ENCODE data around the gene IL27RA. TPM values are rescaled to one million over a fixed set of nuclear protein-coding genes. Genes with fewer than 3 reads are reported as not detected.

Gene IL27RA
- total RNA-seq, 1 donor from 2014 or later = 5.3 TPM

DNA sequence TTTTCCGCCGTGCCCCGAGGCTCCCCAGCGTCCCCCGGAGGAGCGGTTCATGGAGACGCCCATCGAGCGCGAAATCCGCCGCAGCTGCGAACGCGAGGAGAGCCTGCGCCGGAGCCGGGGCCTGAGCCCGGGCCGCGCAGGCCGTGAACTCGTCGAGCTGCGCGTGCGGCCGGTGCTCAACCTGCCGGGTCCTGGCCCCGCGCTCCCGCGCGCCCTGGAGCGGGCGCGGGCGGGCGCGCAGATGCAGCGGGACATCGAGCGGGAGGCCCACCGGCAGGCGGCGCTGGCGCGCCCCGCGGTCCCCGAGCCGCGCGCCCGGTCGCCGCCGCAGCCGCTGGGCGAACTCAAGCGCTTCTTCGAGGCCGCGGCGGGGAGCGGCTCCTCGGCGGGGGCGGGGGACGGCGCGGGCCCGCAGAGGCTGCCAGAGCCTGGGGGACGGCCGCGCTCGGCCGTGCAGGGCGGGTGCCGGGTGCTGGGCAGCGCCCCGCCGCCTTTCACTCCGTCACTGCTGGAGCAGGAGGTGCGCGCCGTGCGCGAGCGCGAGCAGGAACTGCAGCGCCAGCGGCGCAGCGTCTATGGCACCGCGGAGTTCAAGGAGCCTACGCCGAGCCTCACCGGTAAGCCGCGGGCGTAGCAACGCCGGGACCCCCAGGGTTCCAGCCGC is 41.8 kb downstream of the IL27RA start:
- ATAC-seq (ENCODE audit: poor library complexity) (peak; percentile 38), DNase-seq (peak; percentile 87)
- intact Hi-C loops (cut with DNase I) = loop anchor here (5.0 to 10.0 kb wide), 2 partner anchors 61 to 191 kb away; partner anchors contain the start of gene ASF1B

DNA sequence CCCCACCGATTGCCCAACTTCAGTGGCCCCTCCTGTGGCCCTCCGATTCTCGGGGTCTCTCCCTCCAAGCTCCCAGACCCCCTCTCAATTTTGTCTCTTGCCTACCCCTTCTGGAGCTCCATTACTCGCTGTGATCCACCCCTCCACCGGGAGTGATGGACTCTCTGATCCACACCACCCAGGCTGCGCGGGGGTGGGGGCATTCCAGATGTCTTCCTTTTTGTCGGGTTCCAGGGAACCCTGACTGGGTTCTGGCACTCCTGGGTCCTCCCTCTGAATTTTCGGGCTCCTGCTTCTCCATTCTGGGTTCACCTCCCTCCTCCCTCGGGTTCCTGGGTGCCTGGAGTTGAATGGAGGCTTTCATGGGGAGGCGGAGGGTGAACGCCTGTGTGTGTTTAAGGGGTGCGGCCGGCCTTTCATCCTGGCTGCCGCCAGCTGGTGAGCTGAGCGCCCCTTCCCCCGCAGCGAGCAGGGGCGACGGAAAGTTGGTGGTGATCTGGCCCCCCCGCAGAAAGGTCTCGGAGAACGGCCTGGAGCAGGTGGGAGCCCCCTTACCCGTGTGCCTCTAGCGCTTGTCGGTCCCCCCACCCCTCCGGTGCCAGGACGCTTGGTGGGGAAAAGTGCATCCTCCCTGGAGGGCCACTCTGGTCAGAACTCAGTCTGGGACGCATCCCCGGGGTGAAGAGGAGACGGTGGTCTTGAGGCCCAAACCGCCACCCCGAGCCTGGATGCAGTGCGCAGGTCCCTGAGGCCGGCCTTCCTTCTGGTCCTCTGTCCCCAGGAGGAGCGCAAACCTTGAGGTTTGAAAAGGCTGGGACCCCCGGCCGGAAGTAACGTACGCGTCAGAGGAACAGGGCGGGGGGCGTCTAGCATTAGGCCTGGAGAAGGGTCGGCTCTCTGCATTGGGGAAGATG is 42.6 kb downstream of the IL27RA start:
- intact Hi-C loops (cut with DNase I) = loop anchor here (5.0 to 10.0 kb wide), 2 partner anchors 61 to 192 kb away; partner anchors contain the start of gene ASF1B
- DNase-seq = peak; percentile 50

DNA sequence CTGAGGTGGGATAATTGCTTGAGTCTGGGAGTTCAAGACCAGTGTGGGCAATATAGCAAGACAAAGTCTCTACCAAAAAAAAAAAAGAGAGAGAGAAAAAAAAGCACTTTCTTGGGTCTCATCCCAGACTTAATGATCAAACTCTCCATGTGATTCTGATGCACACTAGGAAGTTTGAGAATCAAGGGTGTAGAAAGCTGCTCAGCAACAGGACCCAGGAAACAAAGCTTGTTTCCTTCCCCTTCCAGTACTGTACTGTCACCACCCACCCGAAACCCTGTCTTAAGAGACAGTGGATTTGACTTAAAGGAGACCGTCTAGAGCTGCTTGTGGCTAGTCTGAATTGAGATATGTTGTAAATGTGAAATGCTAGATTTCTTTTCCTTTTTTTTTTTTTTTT is 46.8 kb downstream of the IL27RA start:
- ATAC-seq (ENCODE audit: poor library complexity) (no peak), DNase-seq (no peak)
- intact Hi-C loops (cut with DNase I) = loop anchor here (10.0 kb wide), 1 partner anchor 56 kb away; the partner anchor contains the start of gene ASF1B

More for the DNA sequence above, 42.6 kb downstream of the IL27RA start:
- ATAC-seq (ENCODE audit: poor library complexity) = peak; percentile 3

DNA sequence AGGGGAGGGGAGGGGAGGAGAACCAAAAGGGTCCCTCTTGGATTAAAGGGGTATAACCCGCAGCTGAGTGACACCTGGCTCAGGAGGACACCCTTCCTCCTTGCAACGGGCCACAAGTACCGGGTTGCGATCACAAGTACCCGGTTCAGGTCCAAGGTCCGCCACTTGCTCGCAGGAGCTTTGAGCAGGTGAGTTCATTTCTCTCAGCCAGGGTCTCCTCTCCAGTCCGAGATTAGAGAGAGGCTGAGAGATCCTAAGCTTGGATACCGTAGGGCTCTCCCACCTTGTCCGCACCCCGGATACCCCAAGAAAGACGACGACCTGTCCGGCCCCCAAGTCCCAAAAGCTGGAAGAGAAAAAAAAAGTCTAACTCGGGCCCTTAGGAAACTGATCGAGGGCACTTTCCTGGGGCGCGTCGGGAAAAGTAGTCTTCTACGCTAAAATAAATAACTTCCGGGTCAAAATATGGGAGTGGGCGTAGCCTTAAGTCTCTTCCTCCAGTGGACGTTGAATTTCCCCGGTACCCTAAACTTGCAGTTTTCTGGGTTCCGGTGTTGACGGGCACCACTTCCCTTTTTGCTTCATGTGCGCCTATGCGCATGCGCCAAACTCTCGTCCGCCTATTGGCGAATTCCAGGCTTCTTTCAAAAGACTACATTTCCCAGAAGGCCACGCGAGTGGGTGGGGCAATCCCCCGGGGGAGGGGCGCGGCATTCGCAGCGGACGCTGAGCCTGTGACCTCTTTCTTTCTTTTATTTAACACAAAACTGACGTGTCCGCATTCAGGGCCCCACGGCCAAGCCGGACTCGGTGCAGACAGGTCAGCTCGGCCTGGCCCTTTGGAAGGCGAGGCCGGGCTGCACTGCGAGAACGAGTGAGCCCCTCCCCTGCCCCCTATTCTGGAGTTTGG is 49.6 kb downstream of the IL27RA start:
- peak; percentile 99 for DNase-seq
- intact Hi-C loops (cut with DNase I) = no loop called here
- peak; percentile 95 for ATAC-seq (ENCODE audit: poor library complexity)

DNA sequence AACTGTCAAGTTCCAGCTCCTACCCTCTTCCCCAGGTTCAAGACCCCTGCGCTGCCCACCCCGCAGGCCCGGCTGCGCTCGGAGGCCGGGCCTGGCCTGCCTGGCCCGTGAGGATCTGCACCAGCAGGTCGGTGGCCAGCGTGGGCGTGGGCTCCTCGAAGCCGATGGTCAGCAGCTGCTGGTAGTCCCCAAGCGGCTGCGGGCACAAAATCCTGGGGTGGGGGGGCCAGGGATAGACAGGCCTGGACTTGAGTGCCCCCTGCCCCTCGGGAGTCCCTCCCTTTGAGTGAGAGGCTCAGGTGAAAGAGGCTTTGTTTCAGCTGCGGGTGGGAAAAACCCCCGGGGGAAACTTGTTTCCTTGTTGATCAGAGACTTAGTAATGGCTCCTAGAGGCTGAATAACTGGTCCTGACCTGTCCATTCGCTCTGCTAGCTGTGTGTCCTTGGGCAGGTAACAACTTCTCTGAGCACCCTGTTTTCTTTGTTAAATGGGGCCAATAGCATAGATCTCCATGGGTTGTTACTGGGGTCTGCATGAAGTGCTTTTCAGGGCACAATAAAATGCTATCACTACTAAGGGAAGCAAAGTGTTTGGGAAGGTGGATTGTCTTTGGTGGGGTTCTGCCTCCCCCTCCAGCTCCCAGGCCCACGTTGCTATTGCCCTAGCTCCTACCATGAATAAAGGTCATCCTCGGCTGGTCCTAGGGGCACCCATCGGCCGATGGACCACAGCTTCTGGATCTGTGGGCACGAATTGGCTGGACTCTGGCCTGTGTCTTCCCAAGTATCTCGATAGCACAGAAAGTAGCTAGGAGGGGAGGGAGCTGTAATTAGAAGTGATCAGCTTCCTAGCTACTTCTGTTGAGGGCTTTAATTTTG is 50.5 kb downstream of the IL27RA start:
- no peak for DNase-seq
- intact Hi-C loops (cut with DNase I) = no loop called here
- ATAC-seq (ENCODE audit: poor library complexity) = no peak

DNA sequence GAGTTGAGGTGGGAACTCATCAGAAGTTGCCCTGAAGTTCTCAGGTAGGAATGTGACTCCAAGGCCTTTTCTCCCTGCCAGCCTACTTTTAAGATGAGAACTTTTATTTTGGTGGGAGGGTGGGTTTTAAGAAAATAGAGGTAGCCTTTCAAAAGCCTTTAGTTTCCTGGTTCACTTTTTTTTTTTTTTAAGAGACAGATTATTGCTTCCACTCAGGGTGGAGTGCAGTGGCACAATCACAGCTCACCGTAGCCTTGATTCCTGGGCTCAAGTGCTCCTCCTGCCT is 51.1 kb downstream of the IL27RA start:
- no peak for ATAC-seq (ENCODE audit: poor library complexity)
- intact Hi-C loops (cut with DNase I) = no loop called here
- DNase-seq = no peak

DNA sequence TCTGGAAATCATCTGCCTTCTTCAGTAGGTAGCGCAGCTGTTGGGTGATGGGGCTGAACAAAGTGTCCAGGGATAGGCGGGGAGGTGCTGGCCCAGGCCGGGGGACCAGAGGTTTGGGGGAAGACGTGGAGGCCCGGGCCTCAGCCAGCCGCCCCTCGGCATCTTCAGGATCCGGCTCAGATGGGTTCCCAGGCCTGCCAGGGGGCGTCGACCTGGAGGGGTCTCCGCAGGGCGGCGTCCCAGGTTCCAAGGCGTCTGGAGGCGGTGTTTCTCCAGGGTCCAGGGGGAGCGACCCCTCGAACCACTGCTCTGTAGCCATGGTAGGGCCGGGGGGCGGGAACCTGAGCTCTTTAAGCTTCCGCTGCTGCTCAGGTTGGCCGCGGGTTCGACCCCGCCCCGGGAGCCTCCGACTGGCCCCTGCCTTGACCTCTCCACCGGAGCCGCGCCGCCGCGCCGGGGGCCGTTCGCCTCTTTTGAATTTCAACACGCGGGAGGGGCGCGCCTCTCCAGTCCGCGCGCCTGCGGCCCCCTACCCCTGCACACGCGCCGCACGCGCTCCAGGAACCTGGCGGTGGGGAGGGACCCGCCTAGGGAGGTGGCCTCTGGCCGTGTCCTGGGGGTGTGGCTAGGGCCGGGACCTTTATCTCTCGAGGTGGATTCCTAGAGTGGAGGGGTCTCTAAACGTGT is 53.9 kb downstream of the IL27RA start, which contains the start of gene C19orf67:
C19orf67 (minus strand) TSS at position 475 of the 687 bp plus-strand sequence; CDS start at position 319, 156 bp downstream.
- intact Hi-C loops (cut with DNase I) = no loop called here
- DNase-seq (no peak), ATAC-seq (ENCODE audit: poor library complexity) (no peak)

DNA sequence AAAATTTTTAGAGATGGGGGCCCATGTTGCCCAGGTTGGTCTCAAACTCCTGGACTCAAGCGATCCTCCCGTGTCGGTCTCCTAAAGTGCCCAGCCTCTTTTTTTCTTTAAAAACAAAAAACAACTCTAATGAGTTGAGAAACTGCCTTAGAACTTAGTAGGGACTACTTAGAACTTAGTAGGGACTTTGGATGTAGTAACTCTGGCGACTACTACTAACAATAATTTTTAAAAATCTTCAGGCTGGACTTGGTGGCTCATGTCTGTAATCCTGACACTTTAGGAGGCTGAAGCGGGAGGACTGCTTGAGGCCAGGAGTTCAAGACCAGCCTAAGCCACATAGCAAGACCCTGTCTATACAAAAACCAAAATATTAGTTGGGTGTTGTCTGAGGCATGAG is 54.5 kb downstream of the IL27RA start:
- DNase-seq (no peak), ATAC-seq (ENCODE audit: poor library complexity) (no peak)
- intact Hi-C loops (cut with DNase I) = no loop called here

DNA sequence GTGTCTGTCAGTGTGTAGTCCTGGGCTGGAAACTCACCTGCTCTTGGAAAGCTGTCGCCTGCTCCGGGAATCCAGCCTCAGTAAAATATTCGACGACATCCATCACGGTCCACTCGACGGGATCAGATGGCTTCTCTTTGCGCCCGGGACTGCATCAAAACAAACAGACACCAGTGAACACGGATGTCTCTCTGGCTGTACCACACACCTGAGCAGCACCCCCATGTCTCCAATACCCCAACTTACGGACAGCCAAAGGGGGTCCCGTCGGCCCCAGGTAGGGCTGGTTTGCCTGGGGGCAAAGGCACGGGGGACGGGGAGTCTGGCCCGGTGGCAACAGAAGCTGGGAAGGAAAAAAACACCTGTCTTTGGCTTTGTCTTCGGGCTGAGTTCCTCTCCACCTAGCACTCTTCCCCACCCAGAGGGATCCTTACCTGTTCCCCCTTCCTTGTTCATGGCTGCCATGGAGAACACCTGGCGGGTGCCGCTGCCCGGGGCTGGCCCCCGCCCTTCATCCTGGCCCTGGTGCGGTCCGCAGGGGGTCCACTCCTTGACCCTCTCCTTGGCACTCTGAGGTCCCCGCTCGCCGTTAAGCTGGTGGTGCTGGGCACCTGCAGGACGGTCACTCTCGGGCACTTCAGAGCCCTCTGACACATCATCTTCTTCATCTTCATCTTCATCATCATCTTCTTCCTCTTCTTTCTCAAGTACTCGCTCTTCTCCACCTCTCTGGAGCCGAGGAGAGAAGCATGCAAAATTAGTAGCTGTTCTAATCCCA is 57.3 kb downstream of the IL27RA start:
- ATAC-seq (ENCODE audit: poor library complexity) (no peak), DNase-seq (no peak)
- intact Hi-C loops (cut with DNase I) = no loop called here

DNA sequence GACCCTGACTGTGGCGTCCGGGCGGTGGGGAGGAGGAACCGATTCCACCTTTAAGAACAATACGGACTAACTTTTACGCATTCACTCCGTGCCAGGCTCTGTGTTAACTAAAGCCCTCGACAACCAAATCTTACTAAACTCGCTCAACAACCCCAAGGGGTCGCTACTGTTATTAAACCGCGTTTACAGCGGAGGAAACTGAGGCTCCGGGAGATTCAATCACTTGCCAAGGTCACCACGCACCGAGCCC is 57.8 kb downstream of the IL27RA start:
- ATAC-seq (ENCODE audit: poor library complexity) (no peak), DNase-seq (no peak)
- intact Hi-C loops (cut with DNase I) = no loop called here

DNA sequence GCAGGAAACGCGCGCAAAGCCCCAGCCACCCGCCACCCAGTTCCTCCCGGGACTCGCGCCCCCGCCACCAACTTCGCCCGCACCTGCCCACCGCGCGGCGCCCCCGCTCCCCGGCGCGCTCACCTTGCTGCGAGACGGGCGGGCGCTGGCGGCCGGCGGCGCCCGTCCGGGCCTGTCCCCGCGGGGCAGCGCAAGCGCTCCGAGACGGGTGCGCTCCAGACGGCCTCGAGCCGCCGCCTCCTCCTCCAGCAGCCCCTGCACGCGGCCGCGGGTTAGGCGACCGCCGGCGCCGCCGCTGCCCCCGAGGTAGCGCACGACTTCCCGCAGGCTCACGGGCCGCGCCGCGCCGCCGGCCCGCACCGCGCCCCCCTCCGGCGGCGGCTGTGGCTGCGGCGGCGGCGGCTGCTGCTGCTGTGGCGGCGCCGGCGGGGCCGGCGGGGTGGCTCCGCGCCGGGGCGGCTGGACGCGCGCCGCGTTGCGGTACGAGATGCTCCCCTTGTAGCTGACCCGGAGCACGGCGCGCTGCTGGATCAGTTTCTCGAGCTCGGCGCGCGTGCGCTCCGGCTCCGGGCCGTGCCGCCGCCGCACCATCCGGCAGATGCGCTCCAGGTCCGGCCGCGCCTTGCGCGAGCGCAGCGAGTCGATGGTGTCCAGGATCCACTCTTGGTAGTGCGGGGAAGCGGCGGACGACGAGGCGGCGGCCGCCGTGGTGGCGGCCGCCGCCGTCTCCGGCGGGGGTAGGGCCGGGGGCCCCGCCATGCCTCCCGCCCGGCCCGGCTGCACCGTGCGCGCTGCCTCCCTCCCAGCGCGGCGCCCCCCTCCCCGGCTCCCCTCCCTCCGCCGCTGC is 58.3 kb downstream of the IL27RA start:
- DNase-seq = peak; percentile 76
- intact Hi-C loops (cut with DNase I) = no loop called here
- peak; percentile 8 for ATAC-seq (ENCODE audit: poor library complexity)

DNA sequence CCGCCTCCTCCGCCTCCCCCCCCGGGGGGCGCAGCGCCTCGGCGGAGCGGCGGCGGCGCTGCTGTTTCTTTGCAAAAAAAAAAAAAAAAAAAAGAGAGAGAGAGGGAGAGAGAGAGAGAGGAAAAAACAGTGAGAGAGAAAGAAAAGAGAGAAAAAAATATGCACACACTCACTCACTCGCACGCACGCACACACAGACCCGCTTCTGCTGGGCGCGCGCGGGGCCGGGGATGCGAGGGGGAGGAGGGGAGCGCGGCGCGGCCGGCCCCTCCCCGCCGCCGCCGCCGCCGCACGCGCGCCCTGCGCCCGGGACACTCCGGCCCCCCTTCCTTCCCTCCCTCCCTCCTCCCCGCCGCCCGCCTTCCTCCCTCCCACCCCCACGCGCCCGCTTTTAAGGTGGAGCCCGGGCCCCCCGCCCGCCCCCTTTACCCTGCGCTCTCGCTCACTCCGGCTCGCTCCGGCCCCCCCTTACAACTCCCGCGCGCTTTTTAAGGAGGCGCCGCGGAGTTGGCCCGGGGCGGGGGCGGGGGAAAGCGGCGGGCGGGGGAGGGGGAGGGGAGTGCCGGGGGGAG is 59.0 kb downstream of the IL27RA start, which contains the start of gene SAMD1:
SAMD1 (minus strand) TSS at position 243 of the 572 bp plus-strand sequence.
- intact Hi-C loops (cut with DNase I) = no loop called here
- DNase-seq = peak; percentile 95
- peak; percentile 65 for ATAC-seq (ENCODE audit: poor library complexity)

DNA sequence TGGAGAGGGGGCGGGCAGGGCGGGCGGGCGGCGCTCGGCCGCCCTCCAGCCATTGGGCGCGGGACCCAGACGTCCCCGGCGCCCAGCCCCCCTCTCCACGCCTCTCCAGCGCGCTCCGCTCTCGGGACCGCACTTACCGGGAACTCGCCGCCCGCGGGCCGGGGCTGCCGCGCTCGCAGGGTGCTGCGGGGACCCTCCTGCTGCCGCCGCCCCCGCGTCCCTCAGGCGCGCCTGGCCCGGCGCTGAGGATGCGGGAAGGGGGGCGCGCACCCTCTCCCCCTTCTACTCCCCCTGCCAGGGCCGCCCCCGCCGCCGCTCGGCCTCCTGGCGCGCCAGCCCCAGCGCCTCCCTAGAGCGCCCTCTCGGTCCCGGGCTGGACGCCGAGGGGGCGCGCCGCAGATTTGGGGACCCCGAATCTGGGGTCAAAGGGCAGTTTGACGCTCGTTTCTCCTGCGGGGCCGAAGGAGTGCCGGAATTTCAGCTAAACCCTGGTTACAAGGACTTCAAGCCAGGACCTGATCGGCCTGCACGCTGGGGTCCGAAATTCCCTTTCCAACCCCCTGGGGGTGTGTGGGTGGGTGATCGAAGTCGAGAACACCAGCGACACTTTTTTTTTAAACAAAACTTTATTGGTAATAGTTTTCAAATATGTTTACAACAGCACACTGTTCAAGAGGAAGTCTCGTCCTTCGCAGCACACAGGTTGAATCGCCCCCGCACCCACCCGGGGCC is 59.7 kb downstream of the IL27RA start:
- intact Hi-C loops (cut with DNase I) = no loop called here
- ATAC-seq (ENCODE audit: poor library complexity) = peak; percentile 87
- DNase-seq = no peak

DNA sequence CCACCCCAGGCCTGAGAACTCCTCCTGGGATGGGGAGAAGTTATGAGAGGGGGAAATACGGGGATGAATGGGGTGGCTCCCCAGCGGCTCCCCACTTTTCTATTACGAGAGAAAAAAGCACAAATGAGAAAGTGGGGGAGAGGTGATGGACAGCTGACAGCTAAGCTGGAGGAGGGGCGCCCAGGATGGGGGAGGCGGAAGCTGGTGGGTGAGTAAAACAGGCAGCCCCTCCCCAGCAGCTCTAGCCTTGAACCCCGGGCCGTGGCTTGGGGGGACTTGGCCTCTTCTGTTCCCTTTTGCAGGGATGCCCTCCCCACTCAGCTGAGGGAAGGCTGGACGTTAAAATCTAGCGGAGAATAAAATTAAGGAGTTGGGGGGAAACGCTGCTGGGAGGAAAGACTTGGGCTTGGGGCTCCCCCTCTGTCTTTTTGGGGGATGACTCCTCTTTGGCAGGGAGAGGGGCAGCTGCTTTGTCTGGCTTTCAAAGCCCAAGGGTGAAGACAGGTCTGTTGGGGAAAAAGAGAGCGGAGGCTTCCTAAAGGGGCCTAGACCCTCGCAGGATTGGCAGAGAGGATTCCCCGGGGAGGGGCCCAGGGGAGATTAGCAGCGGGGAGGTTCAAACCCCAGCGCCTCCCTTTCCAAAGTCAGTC is 60.4 kb downstream of the IL27RA start:
- DNase-seq = peak; percentile 51
- no peak for ATAC-seq (ENCODE audit: poor library complexity)
- intact Hi-C loops (cut with DNase I) = no loop called here
